Measurements from ENCODE around the gene AFF4. TPM values are rescaled to one million over a fixed set of nuclear protein-coding genes. Genes with fewer than 3 reads are reported as not detected.

Gene AFF4
- total RNA-seq, 1 experiment from 2014 or later, result 58.1 TPM

GRCh38 chr5:132926437-132926836 lies 37.0 kb downstream of the AFF4 start:
- H3K36me3 Mint-ChIP-seq, result peaks cover 57% of the 10 kb centered on the region
- H3K9me3 Mint-ChIP-seq, result no peaks in the 10 kb centered on the region

DNA sequence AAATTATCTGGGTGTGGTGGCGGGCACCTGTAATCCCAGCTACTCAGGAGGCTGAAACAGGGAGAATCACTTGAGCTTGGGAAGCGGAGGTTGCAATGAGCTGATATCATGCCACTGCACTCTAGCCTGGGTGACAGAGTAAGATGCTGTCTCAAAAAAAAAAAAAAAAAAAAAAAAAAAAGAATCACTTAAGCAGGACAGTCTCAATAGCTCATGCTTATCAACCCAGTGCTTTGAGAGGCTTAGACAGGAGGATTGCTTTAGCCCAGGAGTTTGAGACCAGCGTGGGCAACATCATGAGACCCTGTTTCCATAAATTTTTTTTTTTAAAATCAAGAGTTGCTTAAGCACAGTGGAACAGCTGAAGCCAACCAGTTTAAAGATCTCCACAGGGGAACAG lies 47.3 kb downstream of the AFF4 start:
- DNase-seq (ENCODE audit: low spot score) (no peak), ATAC-seq (no peak)
- Mint-ChIP-seq H3K4me3 (no peak overlapping the region), H3K36me3 (peaks cover 31% of the 10 kb centered on the region), H3K27ac (peak overlapping the region; percentile 8; the same call in 1 of the 2 replicates), H3K9me3 (no peaks in the 10 kb centered on the region), H3K27me3 (ENCODE audit: low read depth) (no peaks in the 10 kb centered on the region), H3K4me1 (peaks cover 3% of the 10 kb centered on the region)
- ChIA-PET POLR2A (interaction anchor here (0.6 kb wide), 1 partner anchor 36 kb away, joined by 3 read pairs; no protein-coding TSS in a partner anchor), CTCF (no interaction called here)
- no peak for TF ChIP-seq HMGA2 (CRISPR knock-in tag; IDR thresholded peaks at IDR 0.05)

More at GRCh38 chr5:132926437-132926836, 37.0 kb downstream of the AFF4 start:
- ChIA-PET POLR2A (no interaction called here), CTCF (no interaction called here)
- TF ChIP-seq, protein P1, sequence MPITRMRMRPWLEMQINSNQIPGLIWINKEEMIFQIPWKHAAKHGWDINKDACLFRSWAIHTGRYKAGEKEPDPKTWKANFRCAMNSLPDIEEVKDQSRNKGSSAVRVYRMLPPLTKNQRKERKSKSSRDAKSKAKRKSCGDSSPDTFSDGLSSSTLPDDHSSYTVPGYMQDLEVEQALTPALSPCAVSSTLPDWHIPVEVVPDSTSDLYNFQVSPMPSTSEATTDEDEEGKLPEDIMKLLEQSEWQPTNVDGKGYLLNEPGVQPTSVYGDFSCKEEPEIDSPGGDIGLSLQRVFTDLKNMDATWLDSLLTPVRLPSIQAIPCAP (CRISPR knock-in tag; IDR thresholded peaks at IDR 0.05), result no peak
- TF ChIP-seq, protein P2, sequence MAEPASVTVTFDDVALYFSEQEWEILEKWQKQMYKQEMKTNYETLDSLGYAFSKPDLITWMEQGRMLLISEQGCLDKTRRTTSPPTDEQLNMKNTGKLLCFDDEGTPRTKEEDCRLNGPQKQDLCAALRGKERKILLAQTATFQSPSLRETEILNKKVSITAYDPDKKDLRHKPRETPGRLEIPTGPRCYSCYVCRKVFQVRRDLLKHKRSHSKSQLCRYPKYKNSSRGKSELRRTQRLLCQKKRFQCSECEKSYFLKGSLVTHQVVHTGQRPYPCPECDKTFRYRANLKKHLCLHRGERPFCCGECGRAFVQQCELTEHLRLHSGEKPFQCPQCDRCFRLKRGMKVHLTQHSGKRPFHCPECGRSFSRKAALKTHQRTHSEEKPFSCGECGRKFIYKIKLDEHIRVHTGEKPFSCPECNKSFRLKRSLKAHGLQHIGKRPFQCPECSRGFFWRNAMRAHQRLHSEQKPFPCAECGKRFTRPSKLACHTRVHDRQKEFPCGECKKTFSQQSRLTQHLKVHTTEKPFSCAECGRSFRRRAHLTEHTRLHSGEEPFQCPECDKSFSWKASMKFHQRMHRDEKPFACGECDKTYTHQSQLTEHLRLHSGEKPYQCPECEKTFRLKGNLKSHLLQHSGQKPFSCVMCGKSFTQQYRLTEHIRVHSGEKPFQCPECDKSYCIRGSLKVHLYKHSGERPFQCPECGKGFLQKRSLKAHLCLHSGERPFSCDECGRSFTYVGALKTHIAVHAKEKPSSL (CRISPR knock-in tag; conservative IDR thresholded peaks at IDR 0.05), result no peak
- no peak for TF ChIP-seq JAZF1 (CRISPR knock-in tag; IDR thresholded peaks at IDR 0.05)
- TF ChIP-seq CBFB (CRISPR knock-in tag; IDR thresholded peaks at IDR 0.05; ENCODE audit: low read depth), result no peak
- no peak for TF ChIP-seq ELF4 (CRISPR knock-in tag; IDR thresholded peaks at IDR 0.05; ENCODE audit: low read depth)
- TF ChIP-seq EMX1 (CRISPR knock-in tag; IDR thresholded peaks at IDR 0.05), result no peak
- TF ChIP-seq, protein P3, sequence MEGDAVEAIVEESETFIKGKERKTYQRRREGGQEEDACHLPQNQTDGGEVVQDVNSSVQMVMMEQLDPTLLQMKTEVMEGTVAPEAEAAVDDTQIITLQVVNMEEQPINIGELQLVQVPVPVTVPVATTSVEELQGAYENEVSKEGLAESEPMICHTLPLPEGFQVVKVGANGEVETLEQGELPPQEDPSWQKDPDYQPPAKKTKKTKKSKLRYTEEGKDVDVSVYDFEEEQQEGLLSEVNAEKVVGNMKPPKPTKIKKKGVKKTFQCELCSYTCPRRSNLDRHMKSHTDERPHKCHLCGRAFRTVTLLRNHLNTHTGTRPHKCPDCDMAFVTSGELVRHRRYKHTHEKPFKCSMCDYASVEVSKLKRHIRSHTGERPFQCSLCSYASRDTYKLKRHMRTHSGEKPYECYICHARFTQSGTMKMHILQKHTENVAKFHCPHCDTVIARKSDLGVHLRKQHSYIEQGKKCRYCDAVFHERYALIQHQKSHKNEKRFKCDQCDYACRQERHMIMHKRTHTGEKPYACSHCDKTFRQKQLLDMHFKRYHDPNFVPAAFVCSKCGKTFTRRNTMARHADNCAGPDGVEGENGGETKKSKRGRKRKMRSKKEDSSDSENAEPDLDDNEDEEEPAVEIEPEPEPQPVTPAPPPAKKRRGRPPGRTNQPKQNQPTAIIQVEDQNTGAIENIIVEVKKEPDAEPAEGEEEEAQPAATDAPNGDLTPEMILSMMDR (IDR thresholded peaks at IDR 0.05), result no peak
- TF ChIP-seq, protein P4, sequence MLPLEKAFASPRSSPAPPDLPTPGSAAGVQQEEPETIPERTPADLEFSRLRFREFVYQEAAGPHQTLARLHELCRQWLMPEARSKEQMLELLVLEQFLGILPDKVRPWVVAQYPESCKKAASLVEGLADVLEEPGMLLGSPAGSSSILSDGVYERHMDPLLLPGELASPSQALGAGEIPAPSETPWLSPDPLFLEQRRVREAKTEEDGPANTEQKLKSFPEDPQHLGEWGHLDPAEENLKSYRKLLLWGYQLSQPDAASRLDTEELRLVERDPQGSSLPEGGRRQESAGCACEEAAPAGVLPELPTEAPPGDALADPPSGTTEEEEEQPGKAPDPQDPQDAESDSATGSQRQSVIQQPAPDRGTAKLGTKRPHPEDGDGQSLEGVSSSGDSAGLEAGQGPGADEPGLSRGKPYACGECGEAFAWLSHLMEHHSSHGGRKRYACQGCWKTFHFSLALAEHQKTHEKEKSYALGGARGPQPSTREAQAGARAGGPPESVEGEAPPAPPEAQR (CRISPR knock-in tag; IDR thresholded peaks at IDR 0.05), result no peak
- TF ChIP-seq, protein P5, sequence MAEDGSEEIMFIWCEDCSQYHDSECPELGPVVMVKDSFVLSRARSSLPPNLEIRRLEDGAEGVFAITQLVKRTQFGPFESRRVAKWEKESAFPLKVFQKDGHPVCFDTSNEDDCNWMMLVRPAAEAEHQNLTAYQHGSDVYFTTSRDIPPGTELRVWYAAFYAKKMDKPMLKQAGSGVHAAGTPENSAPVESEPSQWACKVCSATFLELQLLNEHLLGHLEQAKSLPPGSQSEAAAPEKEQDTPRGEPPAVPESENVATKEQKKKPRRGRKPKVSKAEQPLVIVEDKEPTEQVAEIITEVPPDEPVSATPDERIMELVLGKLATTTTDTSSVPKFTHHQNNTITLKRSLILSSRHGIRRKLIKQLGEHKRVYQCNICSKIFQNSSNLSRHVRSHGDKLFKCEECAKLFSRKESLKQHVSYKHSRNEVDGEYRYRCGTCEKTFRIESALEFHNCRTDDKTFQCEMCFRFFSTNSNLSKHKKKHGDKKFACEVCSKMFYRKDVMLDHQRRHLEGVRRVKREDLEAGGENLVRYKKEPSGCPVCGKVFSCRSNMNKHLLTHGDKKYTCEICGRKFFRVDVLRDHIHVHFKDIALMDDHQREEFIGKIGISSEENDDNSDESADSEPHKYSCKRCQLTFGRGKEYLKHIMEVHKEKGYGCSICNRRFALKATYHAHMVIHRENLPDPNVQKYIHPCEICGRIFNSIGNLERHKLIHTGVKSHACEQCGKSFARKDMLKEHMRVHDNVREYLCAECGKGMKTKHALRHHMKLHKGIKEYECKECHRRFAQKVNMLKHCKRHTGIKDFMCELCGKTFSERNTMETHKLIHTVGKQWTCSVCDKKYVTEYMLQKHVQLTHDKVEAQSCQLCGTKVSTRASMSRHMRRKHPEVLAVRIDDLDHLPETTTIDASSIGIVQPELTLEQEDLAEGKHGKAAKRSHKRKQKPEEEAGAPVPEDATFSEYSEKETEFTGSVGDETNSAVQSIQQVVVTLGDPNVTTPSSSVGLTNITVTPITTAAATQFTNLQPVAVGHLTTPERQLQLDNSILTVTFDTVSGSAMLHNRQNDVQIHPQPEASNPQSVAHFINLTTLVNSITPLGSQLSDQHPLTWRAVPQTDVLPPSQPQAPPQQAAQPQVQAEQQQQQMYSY (CRISPR knock-in tag; IDR thresholded peaks at IDR 0.05), result no peak
- no peak overlapping the region for H3K27ac Mint-ChIP-seq
- ATAC-seq, result no peak
- no peaks in the 10 kb centered on the region for H3K4me1 Mint-ChIP-seq
- no peak overlapping the region for H3K4me3 Mint-ChIP-seq
- H3K27me3 Mint-ChIP-seq (ENCODE audit: low read depth), result no peaks in the 10 kb centered on the region; the same call in 1 of the 2 replicates
- no peak for DNase-seq (ENCODE audit: low spot score)

DNA sequence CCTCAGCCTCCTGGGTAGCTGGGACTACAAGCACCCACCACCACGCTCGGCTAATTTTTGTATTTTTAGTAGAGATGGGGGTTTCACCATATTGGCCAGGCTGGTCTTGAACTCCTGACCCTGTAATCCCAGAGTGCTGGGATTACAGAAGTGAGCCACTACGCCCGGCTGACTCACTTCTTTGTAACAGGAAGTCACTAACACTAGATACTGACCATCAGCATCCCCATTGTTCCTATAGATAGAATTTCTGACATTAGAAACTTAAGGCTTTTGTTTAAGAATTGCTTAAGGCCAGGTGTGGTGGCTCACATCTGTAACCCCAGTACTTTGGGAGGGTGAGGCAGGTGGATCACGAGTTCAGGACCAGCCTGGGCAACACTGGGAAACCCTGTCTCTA lies 47.8 kb downstream of the AFF4 start:
- Mint-ChIP-seq H3K9me3 (no peaks in the 10 kb centered on the region), H3K36me3 (peaks cover 28% of the 10 kb centered on the region), H3K4me3 (no peak overlapping the region), H3K4me1 (peaks cover 3% of the 10 kb centered on the region), H3K27ac (no peak overlapping the region), H3K27me3 (ENCODE audit: low read depth) (no peaks in the 10 kb centered on the region)
- ChIA-PET POLR2A (no interaction called here), CTCF (no interaction called here)
- DNase-seq (ENCODE audit: low spot score) (no peak), ATAC-seq (no peak)
- TF ChIP-seq, protein P6, sequence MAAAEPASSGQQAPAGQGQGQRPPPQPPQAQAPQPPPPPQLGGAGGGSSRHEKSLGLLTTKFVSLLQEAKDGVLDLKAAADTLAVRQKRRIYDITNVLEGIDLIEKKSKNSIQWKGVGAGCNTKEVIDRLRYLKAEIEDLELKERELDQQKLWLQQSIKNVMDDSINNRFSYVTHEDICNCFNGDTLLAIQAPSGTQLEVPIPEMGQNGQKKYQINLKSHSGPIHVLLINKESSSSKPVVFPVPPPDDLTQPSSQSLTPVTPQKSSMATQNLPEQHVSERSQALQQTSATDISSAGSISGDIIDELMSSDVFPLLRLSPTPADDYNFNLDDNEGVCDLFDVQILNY (CRISPR knock-in tag; IDR thresholded peaks at IDR 0.05), result no peak
- no peak for TF ChIP-seq GRHL2 (CRISPR knock-in tag; IDR thresholded peaks at IDR 0.05; ENCODE audit: insufficient replicate concordance, severe bottlenecking)
